ENCODE measurements around the gene LCE1C.

DNA sequence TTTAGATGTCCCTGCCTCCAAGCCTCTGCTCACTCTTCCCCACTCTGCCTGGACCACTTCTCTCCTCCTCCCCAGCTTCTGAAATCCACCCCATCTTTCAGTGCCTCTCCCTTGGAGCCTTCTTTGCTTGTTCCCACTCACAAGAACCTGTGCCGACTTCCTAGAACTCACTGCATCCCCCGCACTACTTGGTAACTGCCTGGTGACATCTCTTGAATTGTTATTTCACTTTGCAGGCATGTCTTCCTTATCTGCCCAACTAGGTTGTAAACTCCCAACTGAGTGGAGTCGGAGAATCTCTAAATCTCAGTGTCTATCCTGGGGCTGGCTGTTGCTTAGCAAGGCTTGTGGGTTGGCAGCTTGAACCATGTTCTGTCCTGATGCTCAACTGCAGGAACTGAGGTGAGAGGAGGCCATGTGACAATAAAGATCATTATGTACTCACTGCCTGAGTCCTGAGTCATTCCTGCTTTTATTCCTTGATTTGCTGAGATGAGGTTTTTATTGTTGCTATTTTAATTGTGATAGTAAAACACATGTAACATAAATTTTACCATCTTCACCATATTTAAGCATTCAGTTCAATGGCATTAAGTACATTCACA lies 44.7 kb downstream of the LCE1C start:
- no peak for TF ChIP-seq POLR2A (IDR thresholded peaks at IDR 0.05)
- TF ChIP-seq, protein P1, sequence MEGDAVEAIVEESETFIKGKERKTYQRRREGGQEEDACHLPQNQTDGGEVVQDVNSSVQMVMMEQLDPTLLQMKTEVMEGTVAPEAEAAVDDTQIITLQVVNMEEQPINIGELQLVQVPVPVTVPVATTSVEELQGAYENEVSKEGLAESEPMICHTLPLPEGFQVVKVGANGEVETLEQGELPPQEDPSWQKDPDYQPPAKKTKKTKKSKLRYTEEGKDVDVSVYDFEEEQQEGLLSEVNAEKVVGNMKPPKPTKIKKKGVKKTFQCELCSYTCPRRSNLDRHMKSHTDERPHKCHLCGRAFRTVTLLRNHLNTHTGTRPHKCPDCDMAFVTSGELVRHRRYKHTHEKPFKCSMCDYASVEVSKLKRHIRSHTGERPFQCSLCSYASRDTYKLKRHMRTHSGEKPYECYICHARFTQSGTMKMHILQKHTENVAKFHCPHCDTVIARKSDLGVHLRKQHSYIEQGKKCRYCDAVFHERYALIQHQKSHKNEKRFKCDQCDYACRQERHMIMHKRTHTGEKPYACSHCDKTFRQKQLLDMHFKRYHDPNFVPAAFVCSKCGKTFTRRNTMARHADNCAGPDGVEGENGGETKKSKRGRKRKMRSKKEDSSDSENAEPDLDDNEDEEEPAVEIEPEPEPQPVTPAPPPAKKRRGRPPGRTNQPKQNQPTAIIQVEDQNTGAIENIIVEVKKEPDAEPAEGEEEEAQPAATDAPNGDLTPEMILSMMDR (IDR thresholded peaks at IDR 0.05): no peak
